H1 (cell line): ENCODE results near the gene ARCN1. TPM values are rescaled to one million over a fixed set of nuclear protein-coding genes. Genes with fewer than 3 reads are reported as not detected.

ENCODE experiments used
- PHF8 ChIP-seq: fragments of 200-600 bp; sonication (generic); conservative IDR thresholded peaks from 2 replicates; pipeline ENCODE4 v1.7.1; 2012; ENCODE audit warnings: low read depth, mild to moderate bottlenecking, inconsistent platforms, low read length, moderate library complexity
- RXRA ChIP-seq: IDR thresholded peaks from 2 replicates; pipeline ENCODE4 v1.6.1; 2011; ENCODE audit warnings: low read depth, mild to moderate bottlenecking, low read length, moderate library complexity; ENCODE audit not compliant: insufficient read depth
- SP2 ChIP-seq: IDR thresholded peaks from 2 replicates; pipeline ENCODE4 v1.6.1; 2012; ENCODE audit warnings: mild to moderate bottlenecking, low read length, inconsistent platforms
- polyA plus RNA-seq, 7 experiments: library from polyadenylated mRNA; depleted of rRNA in 3 of 7; stranded (reverse) in 5 of 7; unstranded in 2 of 7; fragments of >200 nt in 5 of 7; fragments of 200-250 nt in 2 of 7; gene quantifications; 1 replicate in 5 of 7; 2 replicates in 1 of 7; 4 replicates in 1 of 7; pipeline versions ENCODE4 v1.2.1 to v1.2.3, GENCODE V29; 2011 to 2013; ENCODE audit warnings: missing spikeins in 2 of 7, mixed read lengths in 2 of 7
- total RNA-seq: library from RNA; stranded (reverse); fragmentation: NEBNext Ultra II Directional; extraction: Animal tissue kit (Norgen Biotek cat#: 25700); gene quantifications from 2 replicates; pipeline ENCODE4 v1.2.1, GENCODE V29; 2021
- TF ChIP-seq, protein P1 (sequence below): fragments of 300-600 bp; sonication (generic); IDR thresholded peaks from 2 replicates; pipeline ENCODE4 v1.7.1; 2012; ENCODE audit warnings: low read length, moderate library complexity, mild to moderate bottlenecking, inconsistent platforms; ENCODE audit not compliant: insufficient replicate concordance

ARCN1 gene
- total and polyA plus RNA-seq, 2 of the 8 experiments (the other 6 are each of a cell fraction or from before 2014, with no cell fraction given), result 132 to 146 TPM

DNA sequence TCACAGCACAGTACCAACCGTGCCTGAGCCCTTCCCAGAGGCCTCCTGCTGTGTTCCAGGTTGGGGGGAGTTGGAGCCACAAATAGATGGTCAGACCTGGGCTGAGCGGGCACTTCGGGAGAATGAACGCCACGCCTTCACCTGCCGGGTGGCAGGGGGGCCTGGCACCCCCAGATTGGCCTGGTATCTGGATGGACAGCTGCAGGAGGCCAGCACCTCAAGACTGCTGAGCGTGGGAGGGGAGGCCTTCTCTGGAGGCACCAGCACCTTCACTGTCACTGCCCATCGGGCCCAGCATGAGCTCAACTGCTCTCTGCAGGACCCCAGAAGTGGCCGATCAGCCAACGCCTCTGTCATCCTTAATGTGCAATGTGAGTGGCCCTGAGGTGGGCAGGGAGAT lies 40.1 kb upstream of the ARCN1 start (continued):
- TF ChIP-seq, protein P1, sequence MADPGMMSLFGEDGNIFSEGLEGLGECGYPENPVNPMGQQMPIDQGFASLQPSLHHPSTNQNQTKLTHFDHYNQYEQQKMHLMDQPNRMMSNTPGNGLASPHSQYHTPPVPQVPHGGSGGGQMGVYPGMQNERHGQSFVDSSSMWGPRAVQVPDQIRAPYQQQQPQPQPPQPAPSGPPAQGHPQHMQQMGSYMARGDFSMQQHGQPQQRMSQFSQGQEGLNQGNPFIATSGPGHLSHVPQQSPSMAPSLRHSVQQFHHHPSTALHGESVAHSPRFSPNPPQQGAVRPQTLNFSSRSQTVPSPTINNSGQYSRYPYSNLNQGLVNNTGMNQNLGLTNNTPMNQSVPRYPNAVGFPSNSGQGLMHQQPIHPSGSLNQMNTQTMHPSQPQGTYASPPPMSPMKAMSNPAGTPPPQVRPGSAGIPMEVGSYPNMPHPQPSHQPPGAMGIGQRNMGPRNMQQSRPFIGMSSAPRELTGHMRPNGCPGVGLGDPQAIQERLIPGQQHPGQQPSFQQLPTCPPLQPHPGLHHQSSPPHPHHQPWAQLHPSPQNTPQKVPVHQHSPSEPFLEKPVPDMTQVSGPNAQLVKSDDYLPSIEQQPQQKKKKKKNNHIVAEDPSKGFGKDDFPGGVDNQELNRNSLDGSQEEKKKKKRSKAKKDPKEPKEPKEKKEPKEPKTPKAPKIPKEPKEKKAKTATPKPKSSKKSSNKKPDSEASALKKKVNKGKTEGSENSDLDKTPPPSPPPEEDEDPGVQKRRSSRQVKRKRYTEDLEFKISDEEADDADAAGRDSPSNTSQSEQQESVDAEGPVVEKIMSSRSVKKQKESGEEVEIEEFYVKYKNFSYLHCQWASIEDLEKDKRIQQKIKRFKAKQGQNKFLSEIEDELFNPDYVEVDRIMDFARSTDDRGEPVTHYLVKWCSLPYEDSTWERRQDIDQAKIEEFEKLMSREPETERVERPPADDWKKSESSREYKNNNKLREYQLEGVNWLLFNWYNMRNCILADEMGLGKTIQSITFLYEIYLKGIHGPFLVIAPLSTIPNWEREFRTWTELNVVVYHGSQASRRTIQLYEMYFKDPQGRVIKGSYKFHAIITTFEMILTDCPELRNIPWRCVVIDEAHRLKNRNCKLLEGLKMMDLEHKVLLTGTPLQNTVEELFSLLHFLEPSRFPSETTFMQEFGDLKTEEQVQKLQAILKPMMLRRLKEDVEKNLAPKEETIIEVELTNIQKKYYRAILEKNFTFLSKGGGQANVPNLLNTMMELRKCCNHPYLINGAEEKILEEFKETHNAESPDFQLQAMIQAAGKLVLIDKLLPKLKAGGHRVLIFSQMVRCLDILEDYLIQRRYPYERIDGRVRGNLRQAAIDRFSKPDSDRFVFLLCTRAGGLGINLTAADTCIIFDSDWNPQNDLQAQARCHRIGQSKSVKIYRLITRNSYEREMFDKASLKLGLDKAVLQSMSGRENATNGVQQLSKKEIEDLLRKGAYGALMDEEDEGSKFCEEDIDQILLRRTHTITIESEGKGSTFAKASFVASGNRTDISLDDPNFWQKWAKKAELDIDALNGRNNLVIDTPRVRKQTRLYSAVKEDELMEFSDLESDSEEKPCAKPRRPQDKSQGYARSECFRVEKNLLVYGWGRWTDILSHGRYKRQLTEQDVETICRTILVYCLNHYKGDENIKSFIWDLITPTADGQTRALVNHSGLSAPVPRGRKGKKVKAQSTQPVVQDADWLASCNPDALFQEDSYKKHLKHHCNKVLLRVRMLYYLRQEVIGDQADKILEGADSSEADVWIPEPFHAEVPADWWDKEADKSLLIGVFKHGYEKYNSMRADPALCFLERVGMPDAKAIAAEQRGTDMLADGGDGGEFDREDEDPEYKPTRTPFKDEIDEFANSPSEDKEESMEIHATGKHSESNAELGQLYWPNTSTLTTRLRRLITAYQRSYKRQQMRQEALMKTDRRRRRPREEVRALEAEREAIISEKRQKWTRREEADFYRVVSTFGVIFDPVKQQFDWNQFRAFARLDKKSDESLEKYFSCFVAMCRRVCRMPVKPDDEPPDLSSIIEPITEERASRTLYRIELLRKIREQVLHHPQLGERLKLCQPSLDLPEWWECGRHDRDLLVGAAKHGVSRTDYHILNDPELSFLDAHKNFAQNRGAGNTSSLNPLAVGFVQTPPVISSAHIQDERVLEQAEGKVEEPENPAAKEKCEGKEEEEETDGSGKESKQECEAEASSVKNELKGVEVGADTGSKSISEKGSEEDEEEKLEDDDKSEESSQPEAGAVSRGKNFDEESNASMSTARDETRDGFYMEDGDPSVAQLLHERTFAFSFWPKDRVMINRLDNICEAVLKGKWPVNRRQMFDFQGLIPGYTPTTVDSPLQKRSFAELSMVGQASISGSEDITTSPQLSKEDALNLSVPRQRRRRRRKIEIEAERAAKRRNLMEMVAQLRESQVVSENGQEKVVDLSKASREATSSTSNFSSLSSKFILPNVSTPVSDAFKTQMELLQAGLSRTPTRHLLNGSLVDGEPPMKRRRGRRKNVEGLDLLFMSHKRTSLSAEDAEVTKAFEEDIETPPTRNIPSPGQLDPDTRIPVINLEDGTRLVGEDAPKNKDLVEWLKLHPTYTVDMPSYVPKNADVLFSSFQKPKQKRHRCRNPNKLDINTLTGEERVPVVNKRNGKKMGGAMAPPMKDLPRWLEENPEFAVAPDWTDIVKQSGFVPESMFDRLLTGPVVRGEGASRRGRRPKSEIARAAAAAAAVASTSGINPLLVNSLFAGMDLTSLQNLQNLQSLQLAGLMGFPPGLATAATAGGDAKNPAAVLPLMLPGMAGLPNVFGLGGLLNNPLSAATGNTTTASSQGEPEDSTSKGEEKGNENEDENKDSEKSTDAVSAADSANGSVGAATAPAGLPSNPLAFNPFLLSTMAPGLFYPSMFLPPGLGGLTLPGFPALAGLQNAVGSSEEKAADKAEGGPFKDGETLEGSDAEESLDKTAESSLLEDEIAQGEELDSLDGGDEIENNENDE, result no peak
- TF ChIP-seq PHF8 (no peak), RXRA (no peak), SP2 (no peak)
- TF ChIP-seq, all 59 proteins: peak for 0
